ENCODE data around the gene ANKRD13D. TPM values are rescaled to one million over a fixed set of nuclear protein-coding genes. Genes with fewer than 3 reads are reported as not detected.
A peak's percentile ranks its signal among the peaks of the same experiment; 100 is the strongest.

ANKRD13D gene
- total and polyA plus RNA-seq, 2 donors from 2014 or later = 21.9 to 68.3 TPM

DNA sequence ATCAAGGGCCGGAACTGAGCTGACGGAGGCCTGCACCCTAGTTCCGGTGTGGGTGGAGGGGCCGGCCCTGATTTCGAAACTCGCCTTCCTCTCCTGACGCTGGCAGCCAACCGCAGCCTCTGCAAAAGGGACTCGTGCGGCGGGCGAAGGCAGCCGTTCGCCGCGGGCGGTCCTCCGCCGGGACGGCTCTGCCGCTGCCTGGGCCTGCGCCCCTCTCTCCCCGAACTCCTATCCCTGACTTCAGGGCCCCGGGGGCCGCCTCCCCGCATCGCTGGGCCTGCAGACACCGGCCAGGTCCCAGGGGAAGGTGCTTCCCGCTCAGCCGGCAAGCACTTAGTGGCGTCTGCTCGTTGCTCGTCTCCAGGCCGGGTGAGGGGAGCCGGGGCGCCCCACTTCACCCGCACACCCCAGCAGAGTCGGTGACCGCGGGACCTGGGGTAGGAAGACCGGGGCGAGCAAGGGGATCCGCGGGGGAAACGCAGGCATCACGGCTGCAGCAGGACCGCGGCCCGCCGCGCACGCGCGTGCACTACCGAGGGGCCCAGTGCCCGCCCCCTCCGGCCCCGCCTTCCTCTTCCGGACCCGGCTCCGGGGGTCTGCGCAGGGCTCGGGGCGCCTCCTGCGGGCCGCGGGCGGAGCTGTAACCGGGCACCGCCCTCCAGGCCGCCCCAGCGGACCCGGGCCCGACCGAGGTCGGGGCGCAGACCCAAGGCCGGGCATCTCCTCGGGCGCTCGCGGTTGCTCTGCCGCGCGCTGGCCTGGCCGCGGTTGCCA, 464 bp upstream of the ANKRD13D start:
- FAIRE-seq = no peak
- no peaks in the 10 kb centered on the region for H3K9me3 ChIP-seq (ENCODE audit: control insufficient read depth in 2 of 3, insufficient read depth in 1 of 3, low read length in 3 of 3)
- intact Hi-C loops (cut with DNase I) = no loop called here

DNA sequence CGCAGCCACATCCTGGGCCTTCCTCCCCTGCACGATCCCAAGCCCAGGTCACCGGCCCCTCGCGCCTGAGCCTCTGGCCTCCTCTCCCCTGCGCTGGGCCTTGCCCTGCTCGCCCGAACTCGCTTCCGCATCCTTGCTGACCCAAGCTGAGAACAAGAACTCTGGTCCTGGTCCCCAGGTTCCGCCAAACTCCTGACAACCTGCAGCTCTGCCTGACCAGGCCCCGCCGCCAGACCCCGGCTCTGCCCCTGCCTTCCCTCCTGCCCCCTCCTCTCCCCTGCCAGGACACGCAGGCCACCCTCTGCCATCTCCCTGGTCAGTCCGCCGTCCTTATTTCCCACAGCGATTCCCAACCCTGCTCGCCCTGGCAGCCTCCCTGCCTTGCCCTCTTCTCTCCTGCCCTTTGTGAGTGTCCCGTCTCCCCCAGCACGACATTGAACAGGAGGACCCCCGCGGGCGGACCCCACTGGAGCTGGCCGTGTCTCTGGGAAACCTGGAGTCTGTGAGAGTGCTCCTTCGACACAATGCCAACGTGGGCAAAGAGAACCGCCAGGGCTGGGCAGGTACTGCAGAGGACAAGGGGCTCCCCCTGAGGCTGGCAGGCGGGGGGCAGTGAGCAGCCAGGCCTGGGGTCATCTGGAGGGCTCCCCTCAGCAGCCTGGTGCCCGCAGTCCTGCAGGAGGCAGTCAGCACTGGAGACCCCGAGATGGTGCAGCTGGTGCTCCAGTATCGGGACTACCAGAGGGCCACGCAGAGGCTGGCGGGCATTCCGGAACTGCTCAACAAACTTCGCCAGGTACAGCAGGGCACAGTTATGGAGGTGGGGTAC, 762 bp downstream of the ANKRD13D start:
- H3K36me3 ChIP-seq (ENCODE audit: control insufficient read depth in 2 of 3, insufficient read depth in 3 of 3, low read length in 3 of 3) = peaks cover 0 to 5% (median 2%) of the 10 kb centered on the region in 3 donors
- peak in 2 of 5 donors; percentile 85 to 90 for DNase-seq
- peaks cover 0 to 24% (median 12%) of the 10 kb centered on the region in 3 donors for H3K4me1 ChIP-seq (ENCODE audit: control insufficient read depth in 2 of 3, insufficient read depth in 2 of 3, low read depth in 1 of 3, low read length in 3 of 3)

More for the DNA sequence above, 464 bp upstream of the ANKRD13D start:
- H3K4me1 ChIP-seq (ENCODE audit: control insufficient read depth in 2 of 3, insufficient read depth in 2 of 3, low read depth in 1 of 3, low read length in 3 of 3) = peaks cover 0 to 24% (median 12%) of the 10 kb centered on the region in 3 donors
- peak overlapping the region; percentile 88 to 89 for H3K27ac ChIP-seq (ENCODE audit: low read depth in 2 of 2, low read length in 2 of 2)
- peaks cover 0 to 10% (median 8%) of the 10 kb centered on the region in 3 donors for H3K36me3 ChIP-seq (ENCODE audit: control insufficient read depth in 2 of 3, insufficient read depth in 3 of 3, low read length in 3 of 3)
- H3K4me3 ChIP-seq (ENCODE audit: low read length in 3 of 3) = peak overlapping the region; percentile 31 to 68 (median 37)
- TF ChIP-seq, protein P1, sequence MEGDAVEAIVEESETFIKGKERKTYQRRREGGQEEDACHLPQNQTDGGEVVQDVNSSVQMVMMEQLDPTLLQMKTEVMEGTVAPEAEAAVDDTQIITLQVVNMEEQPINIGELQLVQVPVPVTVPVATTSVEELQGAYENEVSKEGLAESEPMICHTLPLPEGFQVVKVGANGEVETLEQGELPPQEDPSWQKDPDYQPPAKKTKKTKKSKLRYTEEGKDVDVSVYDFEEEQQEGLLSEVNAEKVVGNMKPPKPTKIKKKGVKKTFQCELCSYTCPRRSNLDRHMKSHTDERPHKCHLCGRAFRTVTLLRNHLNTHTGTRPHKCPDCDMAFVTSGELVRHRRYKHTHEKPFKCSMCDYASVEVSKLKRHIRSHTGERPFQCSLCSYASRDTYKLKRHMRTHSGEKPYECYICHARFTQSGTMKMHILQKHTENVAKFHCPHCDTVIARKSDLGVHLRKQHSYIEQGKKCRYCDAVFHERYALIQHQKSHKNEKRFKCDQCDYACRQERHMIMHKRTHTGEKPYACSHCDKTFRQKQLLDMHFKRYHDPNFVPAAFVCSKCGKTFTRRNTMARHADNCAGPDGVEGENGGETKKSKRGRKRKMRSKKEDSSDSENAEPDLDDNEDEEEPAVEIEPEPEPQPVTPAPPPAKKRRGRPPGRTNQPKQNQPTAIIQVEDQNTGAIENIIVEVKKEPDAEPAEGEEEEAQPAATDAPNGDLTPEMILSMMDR (IDR thresholded peaks at IDR 0.05; ENCODE audit: borderline replicate concordance, extremely low read depth, insufficient read depth) = peak; percentile 4
- no peaks in the 10 kb centered on the region for H3K27me3 ChIP-seq (ENCODE audit: control insufficient read depth, insufficient read depth, low read length)
- H3K9ac ChIP-seq (ENCODE audit: low read length in 3 of 3) = peak overlapping the region in 2 of 3 donors; percentile 22 to 84
- DNase-seq = peak; percentile 91 to 97 (median 94)

DNA sequence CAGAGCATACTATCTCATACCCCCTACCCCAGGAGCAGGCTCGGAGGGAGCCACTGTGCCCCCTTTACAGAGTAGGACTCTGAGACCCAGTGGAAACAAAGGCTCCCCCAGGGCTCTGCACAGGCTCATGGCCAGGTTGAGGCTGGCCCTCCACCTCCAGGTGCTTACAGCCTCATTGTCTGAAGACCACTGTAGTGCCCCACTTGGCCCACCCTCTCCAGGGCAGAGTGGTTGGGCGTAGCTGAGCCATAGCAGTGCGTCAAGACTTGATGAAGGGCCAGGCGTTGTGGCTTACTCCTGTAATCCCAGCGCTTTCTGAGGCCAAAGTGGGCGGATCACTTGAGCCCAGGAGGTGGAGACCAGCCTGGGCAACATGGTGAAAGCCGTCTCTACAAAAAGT, 1.7 kb downstream of the ANKRD13D start:
- Histone ChIP-seq H3K9me3 (ENCODE audit: control insufficient read depth in 2 of 3, insufficient read depth in 1 of 3, low read length in 3 of 3) (no peaks in the 10 kb centered on the region), H3K4me1 (ENCODE audit: control insufficient read depth in 2 of 3, insufficient read depth in 2 of 3, low read depth in 1 of 3, low read length in 3 of 3) (peaks cover 0 to 24% (median 12%) of the 10 kb centered on the region in 3 donors), H3K4me3 (ENCODE audit: low read length in 3 of 3) (no peak overlapping the region), H3K9ac (ENCODE audit: low read length in 3 of 3) (no peak overlapping the region), H3K27me3 (ENCODE audit: control insufficient read depth, insufficient read depth, low read length) (no peaks in the 10 kb centered on the region), H3K27ac (ENCODE audit: low read depth in 2 of 2, low read length in 2 of 2) (no peak overlapping the region), H3K36me3 (ENCODE audit: control insufficient read depth in 2 of 3, insufficient read depth in 3 of 3, low read length in 3 of 3) (peaks cover 0 to 2% (median under 1%) of the 10 kb centered on the region in 3 donors)
- DNase-seq (peak in 1 of 5 donors; percentile 68), FAIRE-seq (no peak)
- intact Hi-C loops (cut with DNase I) = no loop called here
- TF ChIP-seq, protein P1 (IDR thresholded peaks at IDR 0.05; ENCODE audit: borderline replicate concordance, extremely low read depth, insufficient read depth) = no peak

More for the DNA sequence above, 762 bp downstream of the ANKRD13D start:
- no peaks in the 10 kb centered on the region for H3K27me3 ChIP-seq (ENCODE audit: control insufficient read depth, insufficient read depth, low read length)
- H3K4me3 ChIP-seq (ENCODE audit: low read length in 3 of 3) = peak overlapping the region; percentile 13 to 65 (median 54)
- no peak overlapping the region for H3K27ac ChIP-seq (ENCODE audit: low read depth in 2 of 2, low read length in 2 of 2)
- intact Hi-C loops (cut with DNase I) = no loop called here
- H3K9ac ChIP-seq (ENCODE audit: low read length in 3 of 3) = peak overlapping the region; percentile 30 to 71 (median 48)
- TF ChIP-seq, protein P1 (IDR thresholded peaks at IDR 0.05; ENCODE audit: borderline replicate concordance, extremely low read depth, insufficient read depth) = no peak
- H3K9me3 ChIP-seq (ENCODE audit: control insufficient read depth in 2 of 3, insufficient read depth in 1 of 3, low read length in 3 of 3) = no peaks in the 10 kb centered on the region
- FAIRE-seq = no peak

Data from kidney (tissue), 14 donors.